HepG2 (cell line): ENCODE measurements around the gene ANKAR. TPM values are rescaled to one million over a fixed set of nuclear protein-coding genes. Genes with fewer than 3 reads are reported as not detected.

Experiments used
- ELF1 ChIP-seq: sonication (generic); formaldehyde crosslinking; IDR thresholded peaks from 2 replicates; pipeline ENCODE4 v1.4.0; 2020; ENCODE audit warnings: missing genetic modification reagents
- ETV6 ChIP-seq: sonication (generic); formaldehyde crosslinking; conservative IDR thresholded peaks from 2 replicates; pipeline ENCODE4 v1.4.0; 2020; ENCODE audit warnings: missing genetic modification reagents
- JARID2 ChIP-seq: sonication (generic); formaldehyde crosslinking; IDR thresholded peaks from 2 replicates; pipeline ENCODE4 v1.8.1; 2023; ENCODE audit warnings: missing genetic modification reagents, inconsistent platforms; ENCODE audit not compliant: insufficient replicate concordance
- MAFK ChIP-seq, 2 experiments: IDR thresholded peaks in 1 of 2; conservative IDR thresholded peaks in 1 of 2; 2 replicates each; pipeline ENCODE4 v1.6.1; 2011; ENCODE audit warnings: improper control_type of control experiment in 2 of 2, low read length in 2 of 2
- NFATC3 ChIP-seq: sonication (generic); formaldehyde crosslinking; IDR thresholded peaks from 2 replicates; pipeline ENCODE4 v1.5.1; 2020; ENCODE audit warnings: mild to moderate bottlenecking, missing genetic modification reagents
- NFYC ChIP-seq: IDR thresholded peaks from 2 replicates; pipeline ENCODE4 v1.6.1; 2016; ENCODE audit warnings: missing genetic modification reagents, missing compliant biosample characterization
- SALL2 ChIP-seq: sonication (generic); formaldehyde crosslinking; IDR thresholded peaks from 2 replicates; pipeline ENCODE4 v1.8.1; 2023; ENCODE audit warnings: mild to moderate bottlenecking, missing genetic modification reagents, inconsistent platforms
- TRIM24 ChIP-seq: sonication (generic); formaldehyde crosslinking; IDR thresholded peaks from 2 replicates; pipeline ENCODE4 v1.8.0; 2022; ENCODE audit warnings: mild to moderate bottlenecking, missing genetic modification reagents
- ZFP37 ChIP-seq: sonication (generic); formaldehyde crosslinking; IDR thresholded peaks from 2 replicates; pipeline ENCODE4 v1.4.0; 2020; ENCODE audit warnings: missing genetic modification reagents, borderline replicate concordance
- ZNF207 ChIP-seq: fragments of 450-650 bp; IDR thresholded peaks from 2 replicates; pipeline ENCODE4 v1.6.1; 2016; ENCODE audit warnings: antibody characterized with exemption, borderline replicate concordance
- ZNF33A ChIP-seq: sonication (generic); formaldehyde crosslinking; IDR thresholded peaks from 2 replicates; pipeline ENCODE4 v1.5.1; 2020; ENCODE audit warnings: missing genetic modification reagents, mild to moderate bottlenecking, moderate library complexity, borderline replicate concordance
- ZNF501 ChIP-seq: sonication (generic); formaldehyde crosslinking; IDR thresholded peaks from 2 replicates; pipeline ENCODE4 v1.5.1; 2020; ENCODE audit warnings: mild to moderate bottlenecking, moderate library complexity, missing genetic modification reagents
- ZNF629 ChIP-seq: sonication (generic); formaldehyde crosslinking; conservative IDR thresholded peaks from 2 replicates; pipeline ENCODE4 v1.5.0; 2020; ENCODE audit warnings: missing genetic modification reagents
- ZNF772 ChIP-seq: sonication (generic); formaldehyde crosslinking; IDR thresholded peaks from 2 replicates; pipeline ENCODE4 v1.5.0; 2020; ENCODE audit warnings: mild to moderate bottlenecking, missing genetic modification reagents
- ZSCAN30 ChIP-seq: sonication (generic); formaldehyde crosslinking; IDR thresholded peaks from 2 replicates; pipeline ENCODE4 v1.5.0; 2020; ENCODE audit warnings: mild to moderate bottlenecking, missing genetic modification reagents
- polyA plus RNA-seq, 8 experiments: library from polyadenylated mRNA; depleted of rRNA in 3 of 8; stranded (reverse) in 7 of 8; unstranded in 1 of 8; fragments of >200 nt; fragmentation: Illumina TruSeq in 4 of 8; extraction: Trizol in 4 of 8; gene quantifications; 2 replicates each; pipeline versions ENCODE4 v1.2.1 to v1.2.3, GENCODE V29; 2011 to 2016; ENCODE audit warnings: low read depth in 4 of 8, missing spikeins in 1 of 8, mixed read lengths in 1 of 8; ENCODE audit not compliant: insufficient read depth in 1 of 8
- total RNA-seq, 5 experiments: library from RNA; depleted of rRNA; stranded (reverse); fragments of >200 nt; fragmentation: Illumina TruSeq; extraction: Trizol; gene quantifications; 2 replicates each; pipeline ENCODE4 v1.2.3, GENCODE V29; 2016; ENCODE audit warnings: low read depth in 1 of 5
- TF ChIP-seq, protein P1 (sequence below): sonication (generic); formaldehyde crosslinking; IDR thresholded peaks from 2 replicates; pipeline ENCODE4 v1.4.0; 2020; ENCODE audit warnings: low read depth, missing genetic modification reagents
- TF ChIP-seq, protein P2 (sequence below): sonication (generic); formaldehyde crosslinking; IDR thresholded peaks from 2 replicates; pipeline ENCODE4 v1.8.0; 2022; ENCODE audit warnings: missing genetic modification reagents, mild to moderate bottlenecking, moderate library complexity, borderline replicate concordance
- TF ChIP-seq, protein P3 (sequence below): sonication (generic); formaldehyde crosslinking; IDR thresholded peaks from 2 replicates; pipeline ENCODE4 v1.5.0; 2020; ENCODE audit warnings: mild to moderate bottlenecking, low read depth, missing genetic modification reagents, borderline replicate concordance
- TF ChIP-seq, protein P4 (sequence below): sonication (generic); formaldehyde crosslinking; IDR thresholded peaks from 2 replicates; pipeline ENCODE4 v1.5.0; 2020; ENCODE audit warnings: missing genetic modification reagents
- TF ChIP-seq, protein P5 (sequence below): conservative IDR thresholded peaks from 2 replicates; pipeline ENCODE4 v1.6.1; 2018; ENCODE audit warnings: missing genetic modification reagents

Gene ANKAR
- total and polyA plus RNA-seq, 2 of the 13 experiments (the other 11 are each of a cell fraction or from before 2014, with no cell fraction given), result 3.6 to 5.0 TPM

DNA sequence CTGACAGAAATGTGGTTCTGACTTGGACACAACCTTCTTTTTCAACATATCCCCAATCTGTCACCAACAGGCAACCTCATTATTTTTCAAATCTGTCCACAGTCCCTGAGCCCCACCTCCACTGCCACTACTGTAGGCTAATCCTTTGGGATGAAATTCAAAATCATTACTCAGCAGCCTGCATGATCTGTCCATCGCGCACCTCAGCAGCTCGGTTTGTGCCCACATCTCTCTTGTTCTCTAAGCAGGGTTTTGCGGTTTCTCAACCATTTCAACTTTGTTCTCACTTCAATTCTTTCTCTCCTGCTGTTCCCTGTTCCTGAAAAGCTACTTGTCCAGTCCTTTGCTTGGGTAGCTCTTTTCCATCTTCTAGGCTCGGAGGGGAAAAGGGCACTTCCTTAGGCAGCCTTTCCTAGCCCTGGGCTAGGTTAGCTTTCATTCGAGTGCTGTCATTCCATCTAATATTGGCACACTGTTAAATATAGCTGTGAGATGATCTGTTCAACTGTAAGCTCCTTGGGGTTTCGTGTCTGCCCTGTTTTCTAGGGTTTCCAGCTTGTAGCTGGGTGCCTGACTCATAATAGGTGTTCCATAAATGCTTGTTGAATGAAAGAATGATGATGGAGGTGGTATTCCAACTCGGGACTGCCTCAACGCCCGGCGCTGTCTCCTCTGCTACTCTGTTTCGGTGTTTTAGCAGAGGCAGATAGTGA lies 653 bp upstream of the ANKAR start (continued):
- TF ChIP-seq, protein P1, sequence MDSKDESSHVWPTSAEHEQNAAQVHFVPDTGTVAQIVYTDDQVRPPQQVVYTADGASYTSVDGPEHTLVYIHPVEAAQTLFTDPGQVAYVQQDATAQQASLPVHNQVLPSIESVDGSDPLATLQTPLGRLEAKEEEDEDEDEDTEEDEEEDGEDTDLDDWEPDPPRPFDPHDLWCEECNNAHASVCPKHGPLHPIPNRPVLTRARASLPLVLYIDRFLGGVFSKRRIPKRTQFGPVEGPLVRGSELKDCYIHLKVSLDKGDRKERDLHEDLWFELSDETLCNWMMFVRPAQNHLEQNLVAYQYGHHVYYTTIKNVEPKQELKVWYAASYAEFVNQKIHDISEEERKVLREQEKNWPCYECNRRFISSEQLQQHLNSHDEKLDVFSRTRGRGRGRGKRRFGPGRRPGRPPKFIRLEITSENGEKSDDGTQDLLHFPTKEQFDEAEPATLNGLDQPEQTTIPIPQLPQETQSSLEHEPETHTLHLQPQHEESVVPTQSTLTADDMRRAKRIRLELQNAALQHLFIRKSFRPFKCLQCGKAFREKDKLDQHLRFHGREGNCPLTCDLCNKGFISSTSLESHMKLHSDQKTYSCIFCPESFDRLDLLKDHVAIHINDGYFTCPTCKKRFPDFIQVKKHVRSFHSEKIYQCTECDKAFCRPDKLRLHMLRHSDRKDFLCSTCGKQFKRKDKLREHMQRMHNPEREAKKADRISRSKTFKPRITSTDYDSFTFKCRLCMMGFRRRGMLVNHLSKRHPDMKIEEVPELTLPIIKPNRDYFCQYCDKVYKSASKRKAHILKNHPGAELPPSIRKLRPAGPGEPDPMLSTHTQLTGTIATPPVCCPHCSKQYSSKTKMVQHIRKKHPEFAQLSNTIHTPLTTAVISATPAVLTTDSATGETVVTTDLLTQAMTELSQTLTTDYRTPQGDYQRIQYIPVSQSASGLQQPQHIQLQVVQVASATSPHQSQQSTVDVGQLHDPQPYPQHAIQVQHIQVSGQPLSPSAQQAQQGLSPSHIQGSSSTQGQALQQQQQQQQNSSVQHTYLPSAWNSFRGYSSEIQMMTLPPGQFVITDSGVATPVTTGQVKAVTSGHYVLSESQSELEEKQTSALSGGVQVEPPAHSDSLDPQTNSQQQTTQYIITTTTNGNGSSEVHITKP (CRISPR knock-in tag), result 0 out of 2 replicates have a peak, but pooled peaks have one; percentile 12
- TF ChIP-seq NFATC3 (CRISPR knock-in tag), result 0 out of 2 replicates have a peak, but pooled peaks have one; percentile 3
- TF ChIP-seq JARID2 (CRISPR knock-in tag), result no peak
- 0 out of 2 replicates have a peak, but pooled peaks have one; percentile 54 for TF ChIP-seq ZNF33A
- no peak for TF ChIP-seq ELF1 (CRISPR knock-in tag)
- TF ChIP-seq ZFP37 (CRISPR knock-in tag), result no peak
- TF ChIP-seq, protein P2, sequence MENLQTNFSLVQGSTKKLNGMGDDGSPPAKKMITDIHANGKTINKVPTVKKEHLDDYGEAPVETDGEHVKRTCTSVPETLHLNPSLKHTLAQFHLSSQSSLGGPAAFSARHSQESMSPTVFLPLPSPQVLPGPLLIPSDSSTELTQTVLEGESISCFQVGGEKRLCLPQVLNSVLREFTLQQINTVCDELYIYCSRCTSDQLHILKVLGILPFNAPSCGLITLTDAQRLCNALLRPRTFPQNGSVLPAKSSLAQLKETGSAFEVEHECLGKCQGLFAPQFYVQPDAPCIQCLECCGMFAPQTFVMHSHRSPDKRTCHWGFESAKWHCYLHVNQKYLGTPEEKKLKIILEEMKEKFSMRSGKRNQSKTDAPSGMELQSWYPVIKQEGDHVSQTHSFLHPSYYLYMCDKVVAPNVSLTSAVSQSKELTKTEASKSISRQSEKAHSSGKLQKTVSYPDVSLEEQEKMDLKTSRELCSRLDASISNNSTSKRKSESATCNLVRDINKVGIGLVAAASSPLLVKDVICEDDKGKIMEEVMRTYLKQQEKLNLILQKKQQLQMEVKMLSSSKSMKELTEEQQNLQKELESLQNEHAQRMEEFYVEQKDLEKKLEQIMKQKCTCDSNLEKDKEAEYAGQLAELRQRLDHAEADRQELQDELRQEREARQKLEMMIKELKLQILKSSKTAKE (CRISPR knock-in tag), result peak; percentile 36; the same call in 1 of the 2 replicates
- no peak for TF ChIP-seq ZNF629 (CRISPR knock-in tag)
- TF ChIP-seq, protein P3, sequence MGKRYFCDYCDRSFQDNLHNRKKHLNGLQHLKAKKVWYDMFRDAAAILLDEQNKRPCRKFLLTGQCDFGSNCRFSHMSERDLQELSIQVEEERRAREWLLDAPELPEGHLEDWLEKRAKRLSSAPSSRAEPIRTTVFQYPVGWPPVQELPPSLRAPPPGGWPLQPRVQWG (CRISPR knock-in tag), result no peak; the same call in 1 of the 2 replicates
- no peak for TF ChIP-seq TRIM24
- TF ChIP-seq, protein P4, sequence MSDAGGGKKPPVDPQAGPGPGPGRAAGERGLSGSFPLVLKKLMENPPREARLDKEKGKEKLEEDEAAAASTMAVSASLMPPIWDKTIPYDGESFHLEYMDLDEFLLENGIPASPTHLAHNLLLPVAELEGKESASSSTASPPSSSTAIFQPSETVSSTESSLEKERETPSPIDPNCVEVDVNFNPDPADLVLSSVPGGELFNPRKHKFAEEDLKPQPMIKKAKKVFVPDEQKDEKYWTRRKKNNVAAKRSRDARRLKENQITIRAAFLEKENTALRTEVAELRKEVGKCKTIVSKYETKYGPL (CRISPR knock-in tag), result peak; percentile 60; the same call in 1 of the 2 replicates
- TF ChIP-seq MAFK (conservative IDR thresholded peaks at IDR 0.05 in 1 of 2, IDR thresholded peaks at IDR 0.05 in 1 of 2; ENCODE audit: low read length in 2 of 2), result 0 out of 4 replicates have a peak, but pooled peaks of 1 of the 2 experiments have one; percentile 21
- TF ChIP-seq, protein P5, sequence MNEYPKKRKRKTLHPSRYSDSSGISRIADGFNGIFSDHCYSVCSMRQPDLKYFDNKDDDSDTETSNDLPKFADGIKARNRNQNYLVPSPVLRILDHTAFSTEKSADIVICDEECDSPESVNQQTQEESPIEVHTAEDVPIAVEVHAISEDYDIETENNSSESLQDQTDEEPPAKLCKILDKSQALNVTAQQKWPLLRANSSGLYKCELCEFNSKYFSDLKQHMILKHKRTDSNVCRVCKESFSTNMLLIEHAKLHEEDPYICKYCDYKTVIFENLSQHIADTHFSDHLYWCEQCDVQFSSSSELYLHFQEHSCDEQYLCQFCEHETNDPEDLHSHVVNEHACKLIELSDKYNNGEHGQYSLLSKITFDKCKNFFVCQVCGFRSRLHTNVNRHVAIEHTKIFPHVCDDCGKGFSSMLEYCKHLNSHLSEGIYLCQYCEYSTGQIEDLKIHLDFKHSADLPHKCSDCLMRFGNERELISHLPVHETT (CRISPR knock-in tag), result no peak
- no peak for TF ChIP-seq ETV6
- TF ChIP-seq ZNF772 (CRISPR knock-in tag), result no peak
- no peak for TF ChIP-seq SALL2
- no peak for TF ChIP-seq ZNF207
- TF ChIP-seq NFYC (CRISPR knock-in tag), result no peak
- TF ChIP-seq ZNF501 (CRISPR knock-in tag), result no peak
- TF ChIP-seq ZSCAN30 (CRISPR knock-in tag), result 0 out of 2 replicates have a peak, but pooled peaks have one; percentile 6
- TF ChIP-seq, all 625 proteins: peak for 11
